HEK293T (cell line): ENCODE results near the gene RRP8.

Source experiments
- ARNT ChIP-seq: fragments of 450-650 bp; IDR thresholded peaks from 2 replicates; pipeline ENCODE4 v1.6.1; 2017; ENCODE audit warnings: mild to moderate bottlenecking
- FOXK2 ChIP-seq: fragments of 450-650 bp; IDR thresholded peaks from 2 replicates; pipeline ENCODE4 v1.6.1; 2016; ENCODE audit warnings: mild to moderate bottlenecking
- NFRKB ChIP-seq: fragments of 450-650 bp; IDR thresholded peaks from 2 replicates; pipeline ENCODE4 v1.6.1; 2016; ENCODE audit warnings: mild to moderate bottlenecking, moderate library complexity
- SP1 ChIP-seq: fragments of 450-650 bp; IDR thresholded peaks from 2 replicates; pipeline ENCODE4 v1.6.1; 2017
- SUZ12 ChIP-seq: fragments of 450-650 bp; IDR thresholded peaks from 2 replicates; pipeline ENCODE4 v1.6.1; 2016; ENCODE audit warnings: mild to moderate bottlenecking
- TARDBP ChIP-seq: fragments of 450-650 bp; IDR thresholded peaks from 2 replicates; pipeline ENCODE4 v1.6.1; 2016
- TF ChIP-seq, protein P1 (sequence below): fragments of 450-650 bp; IDR thresholded peaks from 2 replicates; pipeline ENCODE4 v1.6.1; 2016

DNA sequence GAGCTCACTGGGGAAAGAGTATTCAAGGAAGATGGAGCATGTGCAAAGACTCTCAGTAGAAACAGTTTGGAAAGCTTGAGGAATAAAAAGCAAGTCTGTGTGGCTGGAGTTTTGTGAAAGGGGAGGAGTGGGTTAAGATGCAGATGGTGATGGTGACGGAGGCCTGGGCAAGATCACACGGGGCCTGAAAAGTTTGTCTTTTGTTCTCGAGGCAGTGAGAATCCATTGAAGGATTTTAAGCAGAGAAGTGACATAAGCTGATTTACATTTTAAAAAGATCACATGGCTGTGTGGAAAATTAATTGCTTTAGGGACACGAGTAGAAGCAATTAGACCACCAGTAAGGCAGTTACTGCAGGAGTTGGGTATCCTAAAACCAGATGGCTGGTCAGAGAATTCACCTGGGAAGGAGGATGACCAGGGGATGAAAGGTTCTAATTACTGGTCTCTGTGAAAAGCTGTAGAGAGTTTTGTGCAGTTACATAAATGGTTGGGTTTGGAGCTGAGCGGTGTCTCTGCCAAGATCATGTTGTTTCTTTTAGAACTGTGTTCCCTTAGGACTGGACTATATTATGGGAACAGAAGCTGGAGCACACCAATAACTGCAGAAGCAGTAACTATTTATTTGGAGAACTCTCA is 7.1 kb downstream of the RRP8 start:
- no peak for TF ChIP-seq TARDBP
- TF ChIP-seq ARNT, result no peak
- no peak for TF ChIP-seq SP1
- TF ChIP-seq, protein P1, sequence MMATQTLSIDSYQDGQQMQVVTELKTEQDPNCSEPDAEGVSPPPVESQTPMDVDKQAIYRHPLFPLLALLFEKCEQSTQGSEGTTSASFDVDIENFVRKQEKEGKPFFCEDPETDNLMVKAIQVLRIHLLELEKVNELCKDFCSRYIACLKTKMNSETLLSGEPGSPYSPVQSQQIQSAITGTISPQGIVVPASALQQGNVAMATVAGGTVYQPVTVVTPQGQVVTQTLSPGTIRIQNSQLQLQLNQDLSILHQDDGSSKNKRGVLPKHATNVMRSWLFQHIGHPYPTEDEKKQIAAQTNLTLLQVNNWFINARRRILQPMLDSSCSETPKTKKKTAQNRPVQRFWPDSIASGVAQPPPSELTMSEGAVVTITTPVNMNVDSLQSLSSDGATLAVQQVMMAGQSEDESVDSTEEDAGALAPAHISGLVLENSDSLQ, result no peak
- no peak for TF ChIP-seq SUZ12
- TF ChIP-seq NFRKB, result no peak
- TF ChIP-seq FOXK2, result no peak
